ENCODE data around the gene MED12L.

GRCh38 chr3:151174351-151174750, 88.9 kb downstream of the MED12L start:
- no peak for TF ChIP-seq EZH2 (IDR thresholded peaks at IDR 0.05)
- TF ChIP-seq POLR2AphosphoS5 (IDR thresholded peaks at IDR 0.05; ENCODE audit: borderline replicate concordance, low read depth, low read length): no peak

All from SK-N-MC (cell line).